Measurements from ENCODE around the gene PIEZO2.

Gene PIEZO2

GRCh38 chr18:11024928-11025669, 124.3 kb downstream of the PIEZO2 start:
- no peak for TF ChIP-seq CTCF (IDR thresholded peaks at IDR 0.05; ENCODE audit: control insufficient read depth, insufficient read depth, low read depth, low read length, missing control alignments)
- DNase-seq (ENCODE audit: low read depth), result no peak
- H3K4me3 ChIP-seq (ENCODE audit: control insufficient read depth, low read depth, low read length), result no peak overlapping the region

- no peak for DNase-seq (ENCODE audit: low read depth)
- no peak overlapping the region for H3K4me3 ChIP-seq (ENCODE audit: control insufficient read depth, low read depth, low read length)
- TF ChIP-seq CTCF (IDR thresholded peaks at IDR 0.05; ENCODE audit: control insufficient read depth, insufficient read depth, low read depth, low read length, missing control alignments), result no peak
Observed at GRCh38 chr18:11021477-11021876, 127.9 kb downstream of the PIEZO2 start.

- no peak for DNase-seq (ENCODE audit: low read depth)
- no peak overlapping the region for H3K4me3 ChIP-seq (ENCODE audit: control insufficient read depth, low read depth, low read length)
- TF ChIP-seq CTCF (IDR thresholded peaks at IDR 0.05; ENCODE audit: control insufficient read depth, insufficient read depth, low read depth, low read length, missing control alignments), result no peak
Observed at GRCh38 chr18:11020877-11021414, 128.4 kb downstream of the PIEZO2 start.

DNA sequence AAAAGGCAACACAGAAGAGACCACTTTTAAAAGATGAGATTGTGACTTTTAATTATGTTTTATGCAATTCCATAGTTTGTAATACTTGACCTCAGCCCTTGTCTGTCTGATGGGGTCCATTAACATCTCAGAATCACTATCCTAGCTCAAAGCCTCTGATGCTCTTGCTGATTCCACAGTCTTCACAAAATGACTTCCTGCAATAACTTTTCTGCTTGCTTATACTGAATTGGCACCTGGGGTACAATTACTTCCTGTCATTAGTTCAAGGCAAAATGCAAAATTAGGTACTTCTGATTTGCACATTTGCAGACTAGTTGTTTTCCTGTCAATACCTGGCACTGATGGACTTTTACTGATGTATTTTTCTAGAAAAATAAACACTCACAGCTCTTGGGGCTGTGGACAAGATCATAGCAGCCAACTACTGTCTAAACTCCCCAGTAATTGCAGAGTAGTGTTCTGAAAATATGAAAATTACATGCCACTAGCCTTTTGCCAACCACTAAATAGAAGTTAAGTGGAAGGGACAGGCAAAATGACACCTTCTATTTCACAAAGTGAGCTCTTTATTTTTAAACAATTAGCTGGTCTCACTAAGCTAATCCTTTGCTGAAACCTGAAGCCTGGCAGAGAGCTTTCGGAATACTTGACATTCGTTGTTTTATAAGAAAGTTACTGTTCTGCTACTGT, 129.1 kb downstream of the PIEZO2 start:
- DNase-seq (ENCODE audit: low read depth), result no peak
- no peak for TF ChIP-seq CTCF (IDR thresholded peaks at IDR 0.05; ENCODE audit: control insufficient read depth, insufficient read depth, low read depth, low read length, missing control alignments)
- H3K4me3 ChIP-seq (ENCODE audit: control insufficient read depth, low read depth, low read length), result no peak overlapping the region

GRCh38 chr18:11019295-11020105, 129.9 kb downstream of the PIEZO2 start:
- H3K4me3 ChIP-seq (ENCODE audit: control insufficient read depth, low read depth, low read length), result no peak overlapping the region
- no peak for TF ChIP-seq CTCF (IDR thresholded peaks at IDR 0.05; ENCODE audit: control insufficient read depth, insufficient read depth, low read depth, low read length, missing control alignments)
- DNase-seq (ENCODE audit: low read depth), result no peak

DNA sequence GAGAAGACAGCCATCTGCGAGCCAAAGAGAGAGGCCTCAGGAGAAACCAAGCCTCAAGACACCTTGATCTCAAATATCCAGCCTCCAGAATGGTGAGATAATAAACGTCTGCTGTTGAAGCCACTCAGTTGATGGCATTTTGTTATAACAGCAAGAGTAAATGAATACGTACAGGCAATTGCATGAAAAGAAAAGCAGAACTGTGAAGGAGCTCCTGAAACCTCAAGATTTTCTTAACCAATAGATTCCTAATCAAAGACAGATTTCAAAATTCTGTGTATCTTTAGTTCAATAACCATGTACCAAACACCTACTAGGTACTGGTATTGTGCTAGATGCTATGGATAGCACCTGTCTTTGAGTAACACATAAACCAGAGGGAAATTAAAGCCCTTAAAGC, 139.5 kb downstream of the PIEZO2 start:
- TF ChIP-seq CTCF (IDR thresholded peaks at IDR 0.05; ENCODE audit: control insufficient read depth, insufficient read depth, low read depth, low read length, missing control alignments), result no peak
- no peak for DNase-seq (ENCODE audit: low read depth)
- no peak overlapping the region for H3K4me3 ChIP-seq (ENCODE audit: control insufficient read depth, low read depth, low read length)
